PFSK-1 (cell line): Measurements from ENCODE around the gene TMEM151A.

Experiments
- FOXP2 ChIP-seq: optimal IDR thresholded peaks from 2 replicates; pipeline ENCODE3; 2011; ENCODE audit warnings: borderline replicate concordance, control low read depth, inconsistent platforms; ENCODE audit not compliant: insufficient read depth; ENCODE audit errors: extremely low read length, extremely low read depth
- POLR2AphosphoS5 ChIP-seq: IDR thresholded peaks from 2 replicates; pipeline ENCODE4 v1.6.1; 2012; ENCODE audit warnings: low read depth, mild to moderate bottlenecking, control low read depth, low read length, moderate library complexity
- REST ChIP-seq, 2 experiments: IDR thresholded peaks; 2 replicates each; pipeline versions ENCODE4 v1.6.1 to v1.8.0; 2011 to 2012; ENCODE audit warnings: low read depth in 2 of 2, low read length in 2 of 2, control low read depth in 1 of 2, inconsistent platforms in 1 of 2, mild to moderate bottlenecking in 1 of 2, moderate library complexity in 1 of 2; ENCODE audit not compliant: insufficient read depth in 1 of 2
- SIN3A ChIP-seq: IDR thresholded peaks from 2 replicates; pipeline ENCODE4 v1.6.1; 2012; ENCODE audit warnings: mild to moderate bottlenecking, low read length, moderate library complexity, borderline replicate concordance; ENCODE audit not compliant: insufficient read depth
- TAF1 ChIP-seq: IDR thresholded peaks from 2 replicates; pipeline ENCODE4 v1.6.1; 2012; ENCODE audit warnings: low read length, control low read depth, borderline replicate concordance; ENCODE audit not compliant: insufficient read depth

The TMEM151A gene

GRCh38 chr11:66324664-66325063 lies 33.0 kb downstream of the TMEM151A start:
- TF ChIP-seq SIN3A (no peak), FOXP2 (no peak), REST (IDR thresholded peaks at IDR 0.05; ENCODE audit: insufficient read depth in 1 of 2, low read depth in 2 of 2, low read length in 2 of 2) (no peak), POLR2AphosphoS5 (no peak), TAF1 (no peak)

GRCh38 chr11:66325263-66325671 lies 33.6 kb downstream of the TMEM151A start:
- TF ChIP-seq POLR2AphosphoS5 (no peak), TAF1 (no peak), REST (IDR thresholded peaks at IDR 0.05; ENCODE audit: insufficient read depth in 1 of 2, low read depth in 2 of 2, low read length in 2 of 2) (no peak), SIN3A (no peak), FOXP2 (no peak)

DNA sequence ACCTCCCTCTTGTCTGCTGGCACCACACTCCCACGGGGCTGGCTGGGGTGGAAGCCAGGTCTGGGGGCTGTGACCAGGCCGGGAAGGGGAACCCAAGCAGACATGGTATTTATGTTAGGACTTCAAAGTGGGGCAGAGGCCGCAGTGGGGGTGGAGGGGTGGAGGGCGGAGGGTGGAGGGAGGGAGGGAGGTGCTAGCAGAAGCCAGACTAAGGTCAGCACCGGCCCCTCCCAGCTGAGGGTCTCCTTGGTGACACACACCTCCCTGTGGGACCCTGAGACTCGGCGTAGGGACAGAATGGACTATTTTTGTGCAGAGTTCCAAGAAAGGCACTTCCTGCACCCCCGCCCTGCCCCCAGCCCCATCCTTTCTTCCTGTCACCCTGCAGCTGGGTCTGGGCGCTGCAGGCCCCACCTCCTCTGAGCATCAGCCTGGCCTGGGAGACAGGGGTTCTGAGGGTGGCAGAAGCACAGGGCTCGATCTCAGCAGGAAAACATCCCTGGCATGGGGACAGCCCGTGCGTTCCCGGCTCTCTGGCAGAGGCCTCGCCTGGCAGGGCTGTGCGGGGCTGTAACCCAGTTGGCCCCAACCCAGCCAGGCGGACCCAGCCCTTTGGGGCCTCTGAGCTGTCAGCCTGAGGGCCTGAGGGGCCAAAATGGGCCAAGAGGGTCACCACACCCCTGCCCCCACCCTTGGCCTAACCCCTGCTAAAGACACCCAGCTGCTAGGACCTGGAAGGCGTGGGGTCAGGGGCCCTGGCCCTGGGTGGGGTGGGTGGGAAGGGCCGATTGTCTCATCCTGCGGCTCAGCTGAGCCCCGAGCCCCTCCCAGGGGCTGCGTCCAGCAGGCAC lies 34.8 kb downstream of the TMEM151A start:
- TF ChIP-seq REST (IDR thresholded peaks at IDR 0.05; ENCODE audit: insufficient read depth in 1 of 2, low read depth in 2 of 2, low read length in 2 of 2) (no peak), SIN3A (no peak), POLR2AphosphoS5 (no peak), TAF1 (no peak), FOXP2 (no peak)

- no peak for TF ChIP-seq SIN3A
- TF ChIP-seq TAF1: no peak
- no peak for TF ChIP-seq FOXP2
- no peak for TF ChIP-seq REST (IDR thresholded peaks at IDR 0.05; ENCODE audit: insufficient read depth in 1 of 2, low read depth in 2 of 2, low read length in 2 of 2)
- TF ChIP-seq POLR2AphosphoS5: no peak
Measured at GRCh38 chr11:66327171-66328030, 35.7 kb downstream of the TMEM151A start.
